SK-N-SH (cell line): Measurements from ENCODE around the gene C1orf226. TPM values are rescaled to one million over a fixed set of nuclear protein-coding genes. Genes with fewer than 3 reads are reported as not detected.

Experiments used
- CTCF ChIA-PET: fragments of 300-600, 350-600 bp; formaldehyde crosslinking; extraction: SDS; loops from one replicate; lab custom pipeline; 2021; lab: Yijun Ruan, JAX
- POLR2A ChIA-PET: fragments of 350-600 bp; sonication (Branson Sonifier 250); formaldehyde crosslinking; extraction: SDS; loops from one replicate; lab custom pipeline; 2020; ENCODE audit warnings: antibody characterized with exemption, inconsistent platforms; lab: Yijun Ruan, JAX
- DNase-seq: peaks from one replicate; pipeline ENCODE4 v3.0.0; 2012
- H2AFZ ChIP-seq: fragments of 200-600 bp; sonication (generic); 2 replicates; pipeline ENCODE4 v1.8.1; 2016; ENCODE audit warnings: antibody characterized with exemption, mild to moderate bottlenecking, low read depth
- H3F3A ChIP-seq: fragments of 200-600 bp; sonication (generic); replicated peaks from 2 replicates; pipeline ENCODE3; 2016; ENCODE audit warnings: antibody characterized with exemption, mild to moderate bottlenecking; ENCODE audit not compliant: insufficient read depth
- H3K27ac ChIP-seq, 2 experiments: fragments of 200-500 bp in 1 of 2; fragments of 200-600 bp in 1 of 2; sonication (Bioruptor generic) in 1 of 2; sonication (generic), shearing (Covaris generic) in 1 of 2; 2 replicates each; pipeline versions ENCODE4 v1.5.1 to v1.6.1; 2014 to 2016; ENCODE audit warnings: low read depth in 2 of 2, inconsistent platforms in 1 of 2, low read length in 1 of 2, mild to moderate bottlenecking in 1 of 2, mixed read lengths in 1 of 2
- H3K27me3 ChIP-seq: fragments of 200-600 bp; sonication (generic), shearing (Covaris generic); 2 replicates; pipeline ENCODE4 v1.6.1; 2016; ENCODE audit warnings: mixed run types; ENCODE audit not compliant: insufficient read depth
- H3K36me3 ChIP-seq, 2 experiments: fragments of 200-500 bp in 1 of 2; fragments of 200-600 bp in 1 of 2; sonication (Bioruptor generic) in 1 of 2; sonication (generic) in 1 of 2; replicated peaks in 1 of 2; 2 replicates each; pipeline versions ENCODE3 to v1.5.1; 2014 to 2016; ENCODE audit warnings: low read length in 1 of 2, mild to moderate bottlenecking in 1 of 2; ENCODE audit not compliant: insufficient read depth in 2 of 2, control insufficient read depth in 1 of 2
- H3K4me1 ChIP-seq, 2 experiments: fragments of 200-500 bp in 1 of 2; fragments of 200-600 bp in 1 of 2; sonication (Bioruptor generic) in 1 of 2; sonication (generic), shearing (Covaris generic) in 1 of 2; 2 replicates each; pipeline versions ENCODE4 v1.5.1 to v1.6.1; 2014 to 2016; ENCODE audit warnings: low read depth in 1 of 2, low read length in 1 of 2, mixed run types in 1 of 2; ENCODE audit not compliant: insufficient read depth in 2 of 2, control insufficient read depth in 1 of 2
- H3K4me2 ChIP-seq: fragments of 200-600 bp; sonication (generic), shearing (Covaris generic); 2 replicates; pipeline ENCODE4 v1.6.1; 2017; ENCODE audit warnings: mixed run types
- H3K4me3 ChIP-seq, 2 experiments: fragments of 200-500 bp in 1 of 2; fragments of 200-600 bp in 1 of 2; sonication (Bioruptor generic) in 1 of 2; sonication (generic), shearing (Covaris generic) in 1 of 2; 2 replicates each; pipeline versions ENCODE4 v1.5.1 to v1.8.1; 2014 to 2016; ENCODE audit warnings: low read depth in 2 of 2, inconsistent platforms in 1 of 2, low read length in 1 of 2, mild to moderate bottlenecking in 1 of 2, mixed read lengths in 1 of 2, moderate library complexity in 1 of 2
- H3K79me2 ChIP-seq: fragments of 200-600 bp; sonication (generic); 2 replicates; pipeline ENCODE4 v1.8.1; 2017; ENCODE audit warnings: mild to moderate bottlenecking; ENCODE audit not compliant: insufficient read depth
- H3K9ac ChIP-seq: fragments of 200-600 bp; sonication (generic); 2 replicates; pipeline ENCODE4 v1.6.1; 2017; ENCODE audit warnings: mixed run types
- H3K9me2 ChIP-seq: fragments of 200-600 bp; sonication (generic); 2 replicates; pipeline ENCODE4 v1.6.1; 2017; ENCODE audit warnings: mixed run types
- H3K9me3 ChIP-seq: fragments of 200-600 bp; sonication (generic); 2 replicates; pipeline ENCODE4 v1.6.1; 2017; ENCODE audit warnings: mixed run types, mild to moderate bottlenecking, moderate library complexity
- H4K20me1 ChIP-seq: fragments of 200-600 bp; sonication (generic); 2 replicates; pipeline ENCODE4 v1.6.1; 2017; ENCODE audit warnings: mild to moderate bottlenecking, mixed run types; ENCODE audit not compliant: insufficient read depth
- ELF1 ChIP-seq: IDR thresholded peaks from 2 replicates; pipeline ENCODE4 v1.4.0; 2012
- GABPA ChIP-seq: IDR thresholded peaks from 2 replicates; pipeline ENCODE4 v1.4.0; 2012; ENCODE audit warnings: low read depth, mild to moderate bottlenecking
- IRF3 ChIP-seq: fragments of 150-350 bp; IDR thresholded peaks from 2 replicates; pipeline ENCODE4 v1.6.1; 2016; ENCODE audit warnings: mild to moderate bottlenecking, low read depth, low read length
- JUND ChIP-seq: IDR thresholded peaks from 2 replicates; pipeline ENCODE4 v1.4.0; 2012
- NFIC ChIP-seq: IDR thresholded peaks from 2 replicates; pipeline ENCODE4 v1.4.0; 2012; ENCODE audit warnings: borderline replicate concordance
- RFX5 ChIP-seq: IDR thresholded peaks from 2 replicates; pipeline ENCODE4 v1.6.1; 2012; ENCODE audit warnings: mild to moderate bottlenecking, improper control_type of control experiment, low read length
- RXRA ChIP-seq: IDR thresholded peaks from 2 replicates; pipeline ENCODE4 v1.4.0; 2012; ENCODE audit warnings: low read depth, mild to moderate bottlenecking, borderline replicate concordance
- TAF1 ChIP-seq: IDR thresholded peaks from 2 replicates; pipeline ENCODE4 v1.6.1; 2012; ENCODE audit warnings: low read depth, mild to moderate bottlenecking, low read length, moderate library complexity, borderline replicate concordance
- USF1 ChIP-seq: IDR thresholded peaks from 2 replicates; pipeline ENCODE4 v1.4.0; 2012; ENCODE audit warnings: low read depth, borderline replicate concordance
- WGBS: methylation state at CpG from one replicate; pipeline ENCODE4 v1.1.6; 2017; ENCODE audit warnings: low lambda C conversion rate; 5-methylcytosine and 5-hydroxymethylcytosine counted together
- polyA plus RNA-seq, 3 experiments: library from polyadenylated mRNA; depleted of rRNA; stranded (reverse); fragments of >200 nt; gene quantifications; 2 replicates each; pipeline ENCODE4 v1.2.3, GENCODE V29; 2012
- TF ChIP-seq, protein P1 (sequence below): fragments of 200-600 bp; sonication (generic); IDR thresholded peaks from 2 replicates; pipeline ENCODE4 v1.6.1; 2017; ENCODE audit warnings: antibody characterized with exemption, mild to moderate bottlenecking, moderate library complexity
- TF ChIP-seq, protein P2 (sequence below): IDR thresholded peaks from 2 replicates; pipeline ENCODE4 v1.4.0; 2012; ENCODE audit warnings: low read depth

The C1orf226 gene
- polyA plus RNA-seq, 1 of the 3 experiments (the other 2 are of a cell fraction) = 0.03 TPM

- no peak overlapping the region for H3K27ac ChIP-seq
- DNase-seq = no peak
- H3K9me3 ChIP-seq = no peaks in the 10 kb centered on the region
- no peaks in the 10 kb centered on the region for H3K4me1 ChIP-seq
- H2AFZ ChIP-seq = no peak overlapping the region
- ChIA-PET CTCF (interaction anchor here (1.1 to 2.0 kb wide), 2 partner anchors 29 to 31 kb away, joined by 5 to 6 read pairs; no protein-coding TSS in a partner anchor), POLR2A (no interaction called here)
- H3K36me3 ChIP-seq = no peaks in the 10 kb centered on the region
- no peaks in the 10 kb centered on the region for H3K9me2 ChIP-seq
- H3K4me3 ChIP-seq = no peak overlapping the region
- no peaks in the 10 kb centered on the region for H3K27me3 ChIP-seq
- no peaks in the 10 kb centered on the region for H3F3A ChIP-seq
- WGBS = 69% methylated on average over 10 of the region's 10 CpGs
- H3K79me2 ChIP-seq = no peaks in the 10 kb centered on the region
- TF ChIP-seq JUND (no peak), USF1 (no peak), TAF1 (no peak), RXRA (no peak), RFX5 (no peak)
- TF ChIP-seq, protein P1, sequence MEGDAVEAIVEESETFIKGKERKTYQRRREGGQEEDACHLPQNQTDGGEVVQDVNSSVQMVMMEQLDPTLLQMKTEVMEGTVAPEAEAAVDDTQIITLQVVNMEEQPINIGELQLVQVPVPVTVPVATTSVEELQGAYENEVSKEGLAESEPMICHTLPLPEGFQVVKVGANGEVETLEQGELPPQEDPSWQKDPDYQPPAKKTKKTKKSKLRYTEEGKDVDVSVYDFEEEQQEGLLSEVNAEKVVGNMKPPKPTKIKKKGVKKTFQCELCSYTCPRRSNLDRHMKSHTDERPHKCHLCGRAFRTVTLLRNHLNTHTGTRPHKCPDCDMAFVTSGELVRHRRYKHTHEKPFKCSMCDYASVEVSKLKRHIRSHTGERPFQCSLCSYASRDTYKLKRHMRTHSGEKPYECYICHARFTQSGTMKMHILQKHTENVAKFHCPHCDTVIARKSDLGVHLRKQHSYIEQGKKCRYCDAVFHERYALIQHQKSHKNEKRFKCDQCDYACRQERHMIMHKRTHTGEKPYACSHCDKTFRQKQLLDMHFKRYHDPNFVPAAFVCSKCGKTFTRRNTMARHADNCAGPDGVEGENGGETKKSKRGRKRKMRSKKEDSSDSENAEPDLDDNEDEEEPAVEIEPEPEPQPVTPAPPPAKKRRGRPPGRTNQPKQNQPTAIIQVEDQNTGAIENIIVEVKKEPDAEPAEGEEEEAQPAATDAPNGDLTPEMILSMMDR = no peak
- TF ChIP-seq, protein P2, sequence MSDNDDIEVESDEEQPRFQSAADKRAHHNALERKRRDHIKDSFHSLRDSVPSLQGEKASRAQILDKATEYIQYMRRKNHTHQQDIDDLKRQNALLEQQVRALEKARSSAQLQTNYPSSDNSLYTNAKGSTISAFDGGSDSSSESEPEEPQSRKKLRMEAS = no peak
- H3K4me2 ChIP-seq = no peak overlapping the region
- H3K9ac ChIP-seq = no peak overlapping the region
- H4K20me1 ChIP-seq = no peaks in the 10 kb centered on the region
Observed at GRCh38 chr1:162360237-162360873, 21.2 kb upstream of the C1orf226 start.

- WGBS = 75% methylated on average over 4 of the region's 4 CpGs
- H3K4me3 ChIP-seq = no peak overlapping the region
- no peaks in the 10 kb centered on the region for H3F3A ChIP-seq
- no peak overlapping the region for H3K4me2 ChIP-seq
- ChIA-PET CTCF (interaction anchor here (2.0 kb wide), 1 partner anchor 31 kb away, joined by 6 read pairs; no protein-coding TSS in a partner anchor), POLR2A (no interaction called here)
- no peaks in the 10 kb centered on the region for H3K4me1 ChIP-seq
- H3K9ac ChIP-seq = no peak overlapping the region
- no peak overlapping the region for H3K27ac ChIP-seq
- no peak overlapping the region for H2AFZ ChIP-seq
- H3K27me3 ChIP-seq = no peaks in the 10 kb centered on the region
- no peak for DNase-seq
- H3K9me2 ChIP-seq = no peaks in the 10 kb centered on the region
- H4K20me1 ChIP-seq = no peaks in the 10 kb centered on the region
- H3K9me3 ChIP-seq = no peaks in the 10 kb centered on the region
- TF ChIP-seq IRF3 (no peak), NFIC (no peak), GABPA (no peak), RXRA (no peak), ELF1 (no peak)
- TF ChIP-seq, all 33 proteins: peak for 0
- H3K79me2 ChIP-seq = no peaks in the 10 kb centered on the region
- H3K36me3 ChIP-seq = no peaks in the 10 kb centered on the region
Observed at GRCh38 chr1:162360874-162361260, 20.7 kb upstream of the C1orf226 start.
